Esophagus squamous epithelium (tissue), 5 donors: ENCODE results near the gene MSANTD1. TPM values are rescaled to one million over a fixed set of nuclear protein-coding genes. Genes with fewer than 3 reads are reported as not detected.

ENCODE experiments used
- DNase-seq: peaks from one replicate; lab custom pipeline; 2025; lab: John Stamatoyannopoulos, UW
- H3K27ac ChIP-seq, 4 donors: fragments of 200-600 bp; sonication (generic); one replicate each; pipeline ENCODE4 v1.5.1; 2016 to 2019; ENCODE audit warnings: mild to moderate bottlenecking in 1 of 4
- H3K27me3 ChIP-seq, 4 donors: fragments of 200-600 bp; sonication (generic); 1 replicate in 3 of 4; 2 replicates in 1 of 4; pipeline versions ENCODE4 v1.5.1 to v1.6.0; 2017 to 2021; ENCODE audit warnings: antibody characterized with exemption in 1 of 4
- H3K36me3 ChIP-seq, 3 donors: fragments of 200-600 bp; sonication (generic); one replicate each; pipeline ENCODE4 v1.5.1; 2016 to 2019
- H3K4me1 ChIP-seq, 3 donors: fragments of 200-600 bp; sonication (generic); one replicate each; pipeline ENCODE4 v1.5.1; 2017 to 2019
- H3K4me3 ChIP-seq, 4 donors: fragments of 200-600 bp; sonication (generic); 1 replicate in 3 of 4; 2 replicates in 1 of 4; pipeline ENCODE4 v1.5.1; 2016 to 2019; ENCODE audit warnings: mild to moderate bottlenecking in 2 of 4, moderate library complexity in 1 of 4
- H3K9me3 ChIP-seq, 3 donors: fragments of 200-600 bp; sonication (generic); one replicate each; pipeline ENCODE4 v1.5.1; 2016 to 2019
- POLR2A ChIP-seq, 4 donors: fragments of 450-650 bp; IDR thresholded peaks; one replicate each; pipeline ENCODE4 v1.6.1; 2017; ENCODE audit warnings: antibody characterized with exemption in 4 of 4, mild to moderate bottlenecking in 4 of 4, moderate library complexity in 3 of 4
- WGBS, 2 donors: methylation state at CpG; one replicate each; pipeline ENCODE4 v1.1.5; 2018; 5-methylcytosine and 5-hydroxymethylcytosine counted together
- intact Hi-C: fragments of 100-400 bp; cut with DNase I; formaldehyde crosslinking; loops from one replicate; pipeline ENCODE4 v1.15.0; 2022
- total RNA-seq, 4 donors: library from RNA; depleted of rRNA; stranded (reverse); fragments of >200 nt; gene quantifications; one replicate each; pipeline ENCODE4 v1.1.0, GENCODE V29; 2016
- TF ChIP-seq, protein P1 (sequence below), 6 experiments: fragments of 450-650 bp in 4 of 6; fragments of 200-600 bp in 2 of 6; sonication (generic) in 2 of 6; IDR thresholded peaks; one replicate each; pipeline ENCODE4 v1.5.1; 2016 to 2019; ENCODE audit warnings: antibody characterized with exemption in 6 of 6, mild to moderate bottlenecking in 4 of 6, moderate library complexity in 4 of 6
- donor health status: DM: yes; HTN: yes; CAD: no.

MSANTD1 gene
- total RNA-seq, 4 donors from 2014 or later: 0.15 to 0.95 (median 0.18) TPM; not detected in 1

DNA sequence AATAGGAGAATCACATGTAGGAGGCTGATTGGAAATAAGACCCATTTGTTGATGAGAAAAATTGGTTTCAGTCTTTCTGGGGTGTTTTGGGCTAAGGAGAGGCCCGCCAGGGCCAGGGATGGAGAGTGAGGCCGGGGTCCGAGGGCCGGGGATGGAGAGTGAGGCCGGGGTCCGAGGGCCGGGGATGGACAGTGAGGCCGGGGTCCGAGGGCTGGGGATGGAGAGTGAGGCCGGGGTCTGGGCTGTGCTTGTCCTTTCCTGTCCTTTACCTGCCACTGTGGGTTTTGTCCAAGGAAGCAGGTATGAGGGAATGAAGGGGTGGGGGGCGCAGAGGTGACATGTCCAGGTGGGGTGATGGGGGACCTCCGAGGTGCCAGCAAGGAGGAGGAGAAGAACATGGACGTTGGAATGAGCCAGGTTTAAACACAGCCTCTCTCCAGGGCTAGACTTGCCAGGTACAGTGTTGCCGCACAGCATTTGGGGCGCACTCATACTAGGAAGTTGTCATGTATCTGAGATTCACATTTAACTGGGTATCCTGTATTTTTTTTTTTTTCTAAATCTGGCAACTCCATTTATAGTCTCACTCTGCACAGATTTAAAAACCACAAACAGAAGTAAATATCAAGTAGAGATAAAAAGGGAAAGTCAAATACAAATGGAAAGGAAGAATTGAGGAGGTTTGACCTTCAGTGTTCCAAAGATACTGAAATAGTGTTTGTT is 52.7 kb downstream of the MSANTD1 start:
- TF ChIP-seq POLR2A (IDR thresholded peaks at IDR 0.05): no peak
- TF ChIP-seq, protein P1, sequence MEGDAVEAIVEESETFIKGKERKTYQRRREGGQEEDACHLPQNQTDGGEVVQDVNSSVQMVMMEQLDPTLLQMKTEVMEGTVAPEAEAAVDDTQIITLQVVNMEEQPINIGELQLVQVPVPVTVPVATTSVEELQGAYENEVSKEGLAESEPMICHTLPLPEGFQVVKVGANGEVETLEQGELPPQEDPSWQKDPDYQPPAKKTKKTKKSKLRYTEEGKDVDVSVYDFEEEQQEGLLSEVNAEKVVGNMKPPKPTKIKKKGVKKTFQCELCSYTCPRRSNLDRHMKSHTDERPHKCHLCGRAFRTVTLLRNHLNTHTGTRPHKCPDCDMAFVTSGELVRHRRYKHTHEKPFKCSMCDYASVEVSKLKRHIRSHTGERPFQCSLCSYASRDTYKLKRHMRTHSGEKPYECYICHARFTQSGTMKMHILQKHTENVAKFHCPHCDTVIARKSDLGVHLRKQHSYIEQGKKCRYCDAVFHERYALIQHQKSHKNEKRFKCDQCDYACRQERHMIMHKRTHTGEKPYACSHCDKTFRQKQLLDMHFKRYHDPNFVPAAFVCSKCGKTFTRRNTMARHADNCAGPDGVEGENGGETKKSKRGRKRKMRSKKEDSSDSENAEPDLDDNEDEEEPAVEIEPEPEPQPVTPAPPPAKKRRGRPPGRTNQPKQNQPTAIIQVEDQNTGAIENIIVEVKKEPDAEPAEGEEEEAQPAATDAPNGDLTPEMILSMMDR (IDR thresholded peaks at IDR 0.05): no peak
- no peaks in the 10 kb centered on the region for H3K27me3 ChIP-seq
- DNase-seq: no peak
- 79 to 82% methylated on average over 9 to 15 of the region's 15 CpGs for WGBS, 2 donors
- H3K4me3 ChIP-seq: no peak overlapping the region
- intact Hi-C loops: no loop called here
- peaks cover 0 to 7% (median 6%) of the 10 kb centered on the region in 3 donors for H3K9me3 ChIP-seq
- H3K36me3 ChIP-seq: no peaks in the 10 kb centered on the region
- peaks cover 0 to 73% (median 36%) of the 10 kb centered on the region in 3 donors for H3K4me1 ChIP-seq
- no peak overlapping the region for H3K27ac ChIP-seq

DNA sequence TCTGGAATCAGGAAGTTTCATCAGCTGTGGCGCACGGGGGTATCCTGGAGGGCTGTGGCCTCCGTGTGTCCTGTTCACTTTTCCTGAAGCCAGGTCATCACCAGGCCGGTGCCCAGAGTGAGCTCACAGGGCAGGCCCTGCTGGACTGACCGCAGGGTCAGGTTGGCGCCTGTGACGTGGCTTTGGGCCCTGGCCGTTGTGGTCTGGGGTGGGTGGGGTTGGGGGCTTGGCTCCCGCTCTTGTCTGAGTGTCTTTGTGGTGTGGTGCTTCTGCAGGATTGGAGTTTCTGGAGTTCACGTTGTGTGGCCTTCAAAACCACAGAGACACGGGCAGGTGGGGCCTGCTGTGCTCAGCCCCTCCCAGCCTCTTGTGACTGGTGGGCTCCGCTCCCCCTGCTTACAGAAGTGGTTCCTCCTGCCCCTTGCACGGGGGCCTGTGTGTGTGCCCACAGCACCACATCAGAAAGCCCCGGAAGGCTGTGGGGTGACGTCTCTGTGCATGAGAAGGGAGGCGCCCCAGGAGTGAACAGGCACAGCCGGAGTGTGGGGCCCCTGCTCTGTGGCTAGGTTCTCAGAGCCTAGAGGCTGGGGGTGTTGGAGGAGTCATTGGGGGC is 53.3 kb downstream of the MSANTD1 start:
- WGBS, 2 donors: 53 to 76% methylated on average over 3 to 4 of the region's 17 CpGs
- Histone ChIP-seq H3K36me3 (no peaks in the 10 kb centered on the region), H3K4me1 (peaks cover 0 to 74% (median 36%) of the 10 kb centered on the region in 3 donors), H3K27ac (no peak overlapping the region), H3K27me3 (no peaks in the 10 kb centered on the region), H3K9me3 (peaks cover 0 to 5% (median 5%) of the 10 kb centered on the region in 3 donors), H3K4me3 (no peak overlapping the region)
- DNase-seq: no peak
- TF ChIP-seq POLR2A (IDR thresholded peaks at IDR 0.05): no peak
- TF ChIP-seq, protein P1 (IDR thresholded peaks at IDR 0.05): no peak
- intact Hi-C loops: no loop called here

DNA sequence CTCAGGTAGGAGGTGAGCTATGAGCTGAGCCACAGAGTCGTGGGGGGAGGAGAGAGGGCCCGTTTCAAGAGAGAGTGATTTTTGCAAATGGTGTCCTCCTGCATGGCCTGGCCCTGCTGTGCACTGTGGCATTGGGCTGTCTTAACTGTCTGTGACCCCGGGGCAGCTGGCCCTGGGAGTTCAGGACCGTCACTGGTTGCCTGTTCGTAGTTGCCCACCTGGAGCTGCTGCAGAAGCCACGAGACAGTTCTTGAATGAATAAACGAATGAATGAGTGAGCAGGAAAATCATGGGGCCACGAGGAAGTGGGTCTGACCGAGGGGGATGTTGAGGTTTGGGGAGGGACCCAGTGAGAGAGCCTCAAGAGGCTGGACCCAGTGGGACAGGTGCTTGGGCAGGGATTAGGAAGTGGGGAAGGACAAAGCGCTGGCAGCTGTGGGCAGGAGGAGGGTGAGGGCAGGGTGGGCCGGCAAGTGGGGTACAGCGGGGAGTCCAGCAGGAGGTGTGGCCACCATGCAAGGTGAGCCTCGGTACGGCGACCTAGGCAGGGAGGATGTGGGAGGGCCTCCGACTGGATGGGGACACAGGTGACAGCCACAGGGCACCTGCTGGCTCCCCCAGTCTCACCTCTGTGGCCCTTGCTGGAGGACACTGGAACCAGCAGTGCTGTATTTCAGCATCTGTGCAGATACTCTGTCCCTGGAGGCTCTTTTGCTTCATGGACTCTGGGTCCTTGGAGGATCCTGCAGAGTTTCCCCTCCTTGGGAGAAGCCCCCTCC is 54.0 kb downstream of the MSANTD1 start:
- Histone ChIP-seq H3K27ac (no peak overlapping the region), H3K4me1 (peaks cover 0 to 80% (median 36%) of the 10 kb centered on the region in 3 donors), H3K36me3 (no peaks in the 10 kb centered on the region), H3K4me3 (no peak overlapping the region), H3K27me3 (no peaks in the 10 kb centered on the region), H3K9me3 (no peaks in the 10 kb centered on the region)
- 63 to 66% methylated on average over 10 to 15 of the region's 16 CpGs for WGBS, 2 donors
- no peak for TF ChIP-seq POLR2A (IDR thresholded peaks at IDR 0.05)
- TF ChIP-seq, protein P1 (IDR thresholded peaks at IDR 0.05): no peak
- intact Hi-C loops: no loop called here
- DNase-seq: no peak

DNA sequence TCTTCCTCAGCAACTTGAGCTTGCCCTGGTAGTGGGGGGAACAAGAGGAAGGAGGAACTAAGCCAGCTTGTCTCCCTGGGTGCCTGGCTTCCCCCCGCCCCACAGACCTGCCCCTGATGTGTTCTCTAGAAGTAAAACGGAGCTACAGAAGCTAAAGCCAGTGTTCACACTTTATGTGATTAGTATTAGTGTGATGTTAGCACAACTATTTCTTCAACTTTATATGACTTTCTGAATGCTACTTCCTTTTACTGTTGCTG is 54.5 kb downstream of the MSANTD1 start:
- no peak for DNase-seq
- no peak overlapping the region for H3K27ac ChIP-seq
- H3K4me3 ChIP-seq: no peak overlapping the region
- WGBS, 2 donors: 68 to 97% methylated on average over 2 of the region's 2 CpGs
- no peaks in the 10 kb centered on the region for H3K9me3 ChIP-seq
- peaks cover 0 to 80% (median 36%) of the 10 kb centered on the region in 3 donors for H3K4me1 ChIP-seq
- no peaks in the 10 kb centered on the region for H3K36me3 ChIP-seq
- intact Hi-C loops: no loop called here
- H3K27me3 ChIP-seq: no peaks in the 10 kb centered on the region
- TF ChIP-seq, protein P1 (IDR thresholded peaks at IDR 0.05): no peak
- no peak for TF ChIP-seq POLR2A (IDR thresholded peaks at IDR 0.05)
